Loucy (cell line): ENCODE data around the gene SCGB1D2.

ENCODE experiments used
- H2AFZ ChIP-seq: fragments of 200-600 bp; sonication (generic); 2 replicates; pipeline ENCODE4 v1.6.0; 2016; ENCODE audit warnings: antibody characterized with exemption, mild to moderate bottlenecking, low read length, moderate library complexity
- H3F3A ChIP-seq: fragments of 200-600 bp; 2 replicates; pipeline ENCODE4 v1.6.0; 2016; ENCODE audit warnings: antibody characterized with exemption, low read depth, mild to moderate bottlenecking
- H3K27me3 ChIP-seq: fragments of 200-600 bp; sonication (generic); 2 replicates; pipeline ENCODE4 v1.6.1; 2014; ENCODE audit warnings: low read length, mild to moderate bottlenecking; ENCODE audit not compliant: insufficient read depth, poor library complexity, severe bottlenecking
- H3K36me3 ChIP-seq: fragments of 200-600 bp; sonication (generic); 2 replicates; pipeline ENCODE4 v1.6.1; 2016; ENCODE audit warnings: low read length; ENCODE audit not compliant: insufficient read depth
- H3K4me1 ChIP-seq: fragments of 200-600 bp; sonication (generic); 2 replicates; pipeline ENCODE4 v1.5.1; 2014; ENCODE audit warnings: low read length, mild to moderate bottlenecking; ENCODE audit not compliant: insufficient read depth, poor library complexity, severe bottlenecking
- H3K4me2 ChIP-seq: fragments of 200-600 bp; sonication (generic); 2 replicates; pipeline ENCODE4 v1.6.0; 2014; ENCODE audit warnings: antibody characterized with exemption, low read length, low read depth, mild to moderate bottlenecking; ENCODE audit not compliant: poor library complexity, severe bottlenecking
- H3K4me3 ChIP-seq: fragments of 200-600 bp; sonication (generic); 2 replicates; pipeline ENCODE4 v1.5.1; 2014; ENCODE audit warnings: low read length, mild to moderate bottlenecking, mixed read lengths; ENCODE audit not compliant: poor library complexity, severe bottlenecking
- H3K79me2 ChIP-seq: fragments of 200-600 bp; sonication (generic); 2 replicates; pipeline ENCODE4 v1.6.1; 2014; ENCODE audit warnings: low read length; ENCODE audit not compliant: insufficient read depth
- H3K9ac ChIP-seq: fragments of 200-600 bp; sonication (generic); 2 replicates; pipeline ENCODE4 v1.6.0; 2014; ENCODE audit warnings: mild to moderate bottlenecking, low read depth, low read length, moderate library complexity; ENCODE audit not compliant: poor library complexity, severe bottlenecking
- H3K9me2 ChIP-seq: fragments of 200-600 bp; sonication (generic); replicated peaks from 2 replicates; pipeline ENCODE4 v1.6.1; 2016; ENCODE audit warnings: low read depth, low read length, mixed read lengths
- H3K9me3 ChIP-seq: fragments of 200-600 bp; sonication (generic); 2 replicates; pipeline ENCODE4 v1.6.1; 2014; ENCODE audit warnings: mild to moderate bottlenecking, antibody characterized with exemption, low read length, low read depth; ENCODE audit not compliant: insufficient read depth
- H4K20me1 ChIP-seq: fragments of 200-600 bp; sonication (generic); 2 replicates; pipeline ENCODE4 v1.6.0; 2014; ENCODE audit warnings: antibody characterized with exemption, low read length, mild to moderate bottlenecking; ENCODE audit not compliant: insufficient read depth, poor library complexity, severe bottlenecking
- EZH2phosphoT487 ChIP-seq: fragments of 200-600 bp; IDR thresholded peaks from 2 replicates; pipeline ENCODE4 v1.6.1; 2018; ENCODE audit warnings: antibody characterized with exemption, mild to moderate bottlenecking, moderate library complexity, borderline replicate concordance
- TF ChIP-seq, protein P1 (sequence below): fragments of 200-600 bp; sonication (generic); conservative IDR thresholded peaks from 2 replicates; pipeline ENCODE4 v1.5.1; 2014; ENCODE audit warnings: mild to moderate bottlenecking, antibody characterized with exemption, low read length

Gene SCGB1D2

DNA sequence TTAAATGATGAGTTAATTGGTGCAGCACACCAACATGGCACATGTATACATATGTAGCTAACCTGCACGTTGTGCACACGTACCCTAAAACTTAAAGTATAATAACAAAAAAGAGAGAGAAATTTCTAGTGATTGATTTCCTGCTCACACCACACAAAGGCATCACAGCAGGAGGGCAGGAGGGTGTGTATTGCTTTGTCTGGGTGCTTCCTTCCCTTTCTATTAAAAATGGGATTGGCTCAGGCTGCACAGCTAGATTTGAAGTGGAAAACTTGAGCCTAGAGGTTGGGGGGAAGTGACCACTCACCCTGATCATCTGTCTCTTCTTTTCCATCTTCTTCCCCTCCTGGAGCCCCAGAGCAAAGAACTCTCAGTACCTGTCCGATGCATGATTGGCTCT is 944 bp upstream of the SCGB1D2 start:
- Histone ChIP-seq H3K4me3 (no peak overlapping the region), H3F3A (no peaks in the 10 kb centered on the region), H3K4me2 (no peak overlapping the region), H3K9me3 (no peaks in the 10 kb centered on the region), H2AFZ (no peak overlapping the region), H3K79me2 (no peaks in the 10 kb centered on the region), H4K20me1 (no peaks in the 10 kb centered on the region), H3K9ac (no peak overlapping the region), H3K4me1 (no peaks in the 10 kb centered on the region), H3K9me2 (no peaks in the 10 kb centered on the region), H3K36me3 (no peaks in the 10 kb centered on the region), H3K27me3 (no peaks in the 10 kb centered on the region)
- no peak for TF ChIP-seq EZH2phosphoT487
- TF ChIP-seq, protein P1, sequence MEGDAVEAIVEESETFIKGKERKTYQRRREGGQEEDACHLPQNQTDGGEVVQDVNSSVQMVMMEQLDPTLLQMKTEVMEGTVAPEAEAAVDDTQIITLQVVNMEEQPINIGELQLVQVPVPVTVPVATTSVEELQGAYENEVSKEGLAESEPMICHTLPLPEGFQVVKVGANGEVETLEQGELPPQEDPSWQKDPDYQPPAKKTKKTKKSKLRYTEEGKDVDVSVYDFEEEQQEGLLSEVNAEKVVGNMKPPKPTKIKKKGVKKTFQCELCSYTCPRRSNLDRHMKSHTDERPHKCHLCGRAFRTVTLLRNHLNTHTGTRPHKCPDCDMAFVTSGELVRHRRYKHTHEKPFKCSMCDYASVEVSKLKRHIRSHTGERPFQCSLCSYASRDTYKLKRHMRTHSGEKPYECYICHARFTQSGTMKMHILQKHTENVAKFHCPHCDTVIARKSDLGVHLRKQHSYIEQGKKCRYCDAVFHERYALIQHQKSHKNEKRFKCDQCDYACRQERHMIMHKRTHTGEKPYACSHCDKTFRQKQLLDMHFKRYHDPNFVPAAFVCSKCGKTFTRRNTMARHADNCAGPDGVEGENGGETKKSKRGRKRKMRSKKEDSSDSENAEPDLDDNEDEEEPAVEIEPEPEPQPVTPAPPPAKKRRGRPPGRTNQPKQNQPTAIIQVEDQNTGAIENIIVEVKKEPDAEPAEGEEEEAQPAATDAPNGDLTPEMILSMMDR: no peak

DNA sequence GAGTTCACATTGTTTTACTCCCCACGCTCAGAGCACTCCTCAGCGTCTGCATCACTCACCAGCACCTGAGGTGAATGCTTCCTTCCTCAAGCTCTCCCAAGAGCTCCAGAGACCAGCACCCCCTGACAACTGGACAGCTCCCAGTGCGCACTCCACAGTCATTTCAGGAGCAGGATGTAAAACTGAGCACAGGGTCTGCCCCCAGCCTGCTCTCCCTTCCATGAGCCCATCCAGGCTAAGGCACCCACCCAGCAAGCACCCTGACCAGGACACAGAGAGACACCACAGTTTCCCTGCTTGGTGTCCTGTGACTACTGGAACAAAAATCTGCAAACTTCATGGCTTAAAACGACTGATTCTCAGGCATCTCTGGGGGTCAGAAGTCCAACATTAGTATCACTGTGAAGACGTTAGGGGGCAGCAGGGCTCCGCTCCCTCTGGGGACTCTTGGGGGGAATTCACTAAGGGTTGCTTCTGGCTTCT is 3.3 kb downstream of the SCGB1D2 start:
- Histone ChIP-seq H3F3A (no peaks in the 10 kb centered on the region), H3K9ac (no peak overlapping the region), H3K79me2 (no peaks in the 10 kb centered on the region), H3K36me3 (no peaks in the 10 kb centered on the region), H3K9me3 (no peaks in the 10 kb centered on the region), H3K4me2 (no peak overlapping the region), H3K27me3 (no peaks in the 10 kb centered on the region), H2AFZ (no peak overlapping the region), H4K20me1 (no peaks in the 10 kb centered on the region), H3K4me1 (no peaks in the 10 kb centered on the region), H3K9me2 (no peaks in the 10 kb centered on the region), H3K4me3 (no peak overlapping the region)
- TF ChIP-seq, protein P1: peak; percentile 44
- no peak for TF ChIP-seq EZH2phosphoT487

DNA sequence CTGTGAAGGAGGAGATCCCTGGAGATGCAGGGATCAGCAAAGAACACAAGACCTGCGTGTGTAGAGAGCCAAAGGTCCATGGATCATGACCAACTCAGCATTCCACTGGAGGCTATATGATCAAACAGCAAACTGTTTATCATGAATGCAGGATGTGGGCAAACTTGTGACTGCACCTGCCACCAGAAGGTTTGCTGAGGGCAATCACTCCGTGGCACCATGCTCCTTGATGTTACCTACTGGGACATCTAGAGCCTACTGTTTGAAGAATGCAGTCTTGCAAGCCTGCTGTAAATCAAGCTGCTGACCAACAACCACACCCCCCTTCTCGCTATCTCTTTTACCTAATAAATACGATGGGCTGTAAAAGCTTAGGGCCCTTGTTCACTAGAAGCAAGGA is 9.7 kb downstream of the SCGB1D2 start:
- H4K20me1 ChIP-seq: no peaks in the 10 kb centered on the region
- H3K4me2 ChIP-seq: no peak overlapping the region
- H3K4me1 ChIP-seq: no peaks in the 10 kb centered on the region
- H3K9me2 ChIP-seq: no peaks in the 10 kb centered on the region
- no peaks in the 10 kb centered on the region for H3K36me3 ChIP-seq
- H3F3A ChIP-seq: no peaks in the 10 kb centered on the region
- H3K79me2 ChIP-seq: no peaks in the 10 kb centered on the region
- H2AFZ ChIP-seq: no peak overlapping the region
- no peak overlapping the region for H3K4me3 ChIP-seq
- TF ChIP-seq, protein P1: no peak
- no peak for TF ChIP-seq EZH2phosphoT487
- no peaks in the 10 kb centered on the region for H3K27me3 ChIP-seq
- H3K9ac ChIP-seq: no peak overlapping the region
- H3K9me3 ChIP-seq: peaks cover 11% of the 10 kb centered on the region; the same call in 1 of the 2 replicates
